Measurements from ENCODE around the gene ZNF765. TPM values are rescaled to one million over a fixed set of nuclear protein-coding genes. Genes with fewer than 3 reads are reported as not detected.
"Not testable (repeated sequence)": the region's sequence is repeated elsewhere in the genome, so short reads cannot be mapped to it uniquely, and the experiment has no call there.

The ZNF765 gene
- polyA plus RNA-seq, 4 donors = 3.2 to 13.4 (median 3.5) TPM

DNA sequence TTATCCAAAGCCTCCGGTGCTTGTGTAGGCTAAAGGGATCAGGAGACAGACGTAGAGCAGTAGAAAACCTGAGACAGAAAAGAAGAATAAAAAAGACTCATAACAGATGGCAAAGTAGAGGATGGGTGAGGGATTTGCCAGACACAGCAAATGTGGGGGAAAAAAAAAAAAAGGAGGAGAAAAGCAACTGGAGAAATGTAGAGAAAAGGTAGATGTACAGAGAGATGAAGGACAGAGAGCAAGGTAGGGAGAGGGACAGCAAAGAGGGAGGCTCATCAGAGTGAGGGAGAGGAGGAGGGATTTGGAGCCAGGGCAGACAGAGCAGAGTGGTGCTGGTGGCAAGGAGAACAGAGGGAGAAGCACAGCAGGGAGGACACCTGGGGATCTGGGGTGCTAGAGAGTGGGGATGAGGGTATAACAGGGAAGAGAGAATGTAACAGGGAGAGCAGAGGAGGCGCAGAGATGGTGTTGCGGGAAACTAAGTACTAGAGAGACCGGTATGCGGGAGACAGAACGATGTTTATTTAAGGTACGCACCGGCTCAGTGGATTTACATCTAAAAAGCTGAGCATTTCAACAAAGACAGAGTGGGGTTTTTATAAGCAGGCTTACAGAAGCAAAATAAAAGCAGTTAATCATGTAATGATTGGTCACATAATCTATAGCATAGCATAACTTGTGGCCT is 1.0 kb downstream of the ZNF765 start:
- peak in 1 of 2 donors; percentile 1 for DNase-seq
- Histone ChIP-seq H3K4me3 (ENCODE audit: low read depth in 1 of 3, low read length in 3 of 3) (peak overlapping the region; percentile 76 to 86 (median 83)), H3K27ac (ENCODE audit: low read depth in 1 of 3, low read length in 2 of 3) (peak overlapping the region in 1 of 3 donors; percentile 91), H3K9me3 (ENCODE audit: control insufficient read depth in 2 of 2, insufficient read depth in 1 of 2, low read depth in 1 of 2, low read length in 1 of 2) (peaks cover 3 to 26% of the 10 kb centered on the region in 2 donors), H3K36me3 (ENCODE audit: control insufficient read depth in 3 of 3, insufficient read depth in 2 of 3, low read depth in 1 of 3, low read length in 3 of 3) (peaks cover 7 to 20% (median 16%) of the 10 kb centered on the region in 3 donors)
- H3K4me1 ChIP-seq (ENCODE audit: control insufficient read depth in 3 of 3, insufficient read depth in 2 of 3, low read depth in 1 of 3, low read length in 2 of 3); H3K27me3 ChIP-seq (ENCODE audit: control insufficient read depth in 3 of 3, insufficient read depth in 3 of 3, low read length in 3 of 3); FAIRE-seq: not testable (repeated sequence)
- WGBS, 3 donors = 9 to 27% (median 17%) methylated on average over 9 of the region's 9 CpGs

GRCh38 chr19:53396525-53396868 is 1.5 kb downstream of the ZNF765 start:
- no peak for FAIRE-seq

DNA sequence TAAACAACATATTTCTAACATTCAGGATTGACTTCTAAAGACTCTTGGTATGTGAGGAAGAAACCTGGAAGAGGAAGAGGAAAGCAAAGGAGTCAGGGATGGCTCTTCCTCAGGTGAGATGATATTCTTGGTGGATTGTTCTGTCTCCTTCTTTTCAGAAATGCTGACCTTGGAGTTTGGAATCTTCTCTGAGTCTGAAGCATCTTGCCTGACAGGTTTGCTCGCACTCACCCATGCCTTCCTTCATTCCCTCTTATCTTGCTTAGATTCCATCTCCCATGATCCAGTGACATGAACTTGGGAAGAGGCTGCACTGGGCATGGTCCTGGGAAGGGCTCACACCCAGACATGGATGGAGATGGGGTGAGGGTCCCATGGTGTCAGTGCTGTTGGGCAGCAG is 3.0 kb downstream of the ZNF765 start:
- H3K27ac ChIP-seq (ENCODE audit: low read depth in 1 of 3, low read length in 2 of 3); DNase-seq; H3K4me1 ChIP-seq (ENCODE audit: control insufficient read depth in 3 of 3, insufficient read depth in 2 of 3, low read depth in 1 of 3, low read length in 2 of 3); FAIRE-seq; H3K4me3 ChIP-seq (ENCODE audit: low read depth in 1 of 3, low read length in 3 of 3); H3K27me3 ChIP-seq (ENCODE audit: control insufficient read depth in 3 of 3, insufficient read depth in 3 of 3, low read length in 3 of 3): not testable (repeated sequence)
- Histone ChIP-seq H3K9me3 (ENCODE audit: control insufficient read depth in 2 of 2, insufficient read depth in 1 of 2, low read depth in 1 of 2, low read length in 1 of 2) (peaks cover 3 to 22% of the 10 kb centered on the region in 2 donors), H3K36me3 (ENCODE audit: control insufficient read depth in 3 of 3, insufficient read depth in 2 of 3, low read depth in 1 of 3, low read length in 3 of 3) (peaks cover 12 to 34% (median 23%) of the 10 kb centered on the region in 3 donors)
- 73 to 94% (median 91%) methylated on average over 1 of the region's 1 CpG for WGBS, 3 donors

More at GRCh38 chr19:53396525-53396868, 1.5 kb downstream of the ZNF765 start:
- no peak overlapping the region for H3K27ac ChIP-seq (ENCODE audit: low read depth in 1 of 3, low read length in 2 of 3)
- WGBS, 3 donors = 11 to 25% (median 14%) methylated on average over 1 of the region's 1 CpG
- peaks cover 7 to 23% (median 17%) of the 10 kb centered on the region in 3 donors for H3K36me3 ChIP-seq (ENCODE audit: control insufficient read depth in 3 of 3, insufficient read depth in 2 of 3, low read depth in 1 of 3, low read length in 3 of 3)
- peaks cover 3 to 24% of the 10 kb centered on the region in 2 donors for H3K9me3 ChIP-seq (ENCODE audit: control insufficient read depth in 2 of 2, insufficient read depth in 1 of 2, low read depth in 1 of 2, low read length in 1 of 2)
- H3K4me1 ChIP-seq (ENCODE audit: control insufficient read depth in 3 of 3, insufficient read depth in 2 of 3, low read depth in 1 of 3, low read length in 2 of 3) = peaks cover 0 to 3% (median 0%) of the 10 kb centered on the region in 3 donors
- no peaks in the 10 kb centered on the region for H3K27me3 ChIP-seq (ENCODE audit: control insufficient read depth in 3 of 3, insufficient read depth in 3 of 3, low read length in 3 of 3)
- no peak overlapping the region for H3K4me3 ChIP-seq (ENCODE audit: low read depth in 1 of 3, low read length in 3 of 3)
- no peak for DNase-seq

- H3K36me3 ChIP-seq (ENCODE audit: control insufficient read depth in 3 of 3, insufficient read depth in 2 of 3, low read depth in 1 of 3, low read length in 3 of 3) = peaks cover 12 to 26% (median 13%) of the 10 kb centered on the region in 3 donors
- H3K9me3 ChIP-seq (ENCODE audit: control insufficient read depth in 2 of 2, insufficient read depth in 1 of 2, low read depth in 1 of 2, low read length in 1 of 2) = peaks cover 3 to 57% of the 10 kb centered on the region in 2 donors
- no peaks in the 10 kb centered on the region for H3K27me3 ChIP-seq (ENCODE audit: control insufficient read depth in 3 of 3, insufficient read depth in 3 of 3, low read length in 3 of 3)
- no peak overlapping the region for H3K27ac ChIP-seq (ENCODE audit: low read depth in 1 of 3, low read length in 2 of 3)
- H3K4me3 ChIP-seq (ENCODE audit: low read depth in 1 of 3, low read length in 3 of 3) = no peak overlapping the region
- WGBS, 3 donors = 91 to 92% (median 92%) methylated on average over 7 of the region's 7 CpGs
- no peak for FAIRE-seq
- DNase-seq = no peak
- H3K4me1 ChIP-seq (ENCODE audit: control insufficient read depth in 3 of 3, insufficient read depth in 2 of 3, low read depth in 1 of 3, low read length in 2 of 3) = no peaks in the 10 kb centered on the region
Measured at GRCh38 chr19:53409505-53410204, 14.7 kb downstream of the ZNF765 start.

DNA sequence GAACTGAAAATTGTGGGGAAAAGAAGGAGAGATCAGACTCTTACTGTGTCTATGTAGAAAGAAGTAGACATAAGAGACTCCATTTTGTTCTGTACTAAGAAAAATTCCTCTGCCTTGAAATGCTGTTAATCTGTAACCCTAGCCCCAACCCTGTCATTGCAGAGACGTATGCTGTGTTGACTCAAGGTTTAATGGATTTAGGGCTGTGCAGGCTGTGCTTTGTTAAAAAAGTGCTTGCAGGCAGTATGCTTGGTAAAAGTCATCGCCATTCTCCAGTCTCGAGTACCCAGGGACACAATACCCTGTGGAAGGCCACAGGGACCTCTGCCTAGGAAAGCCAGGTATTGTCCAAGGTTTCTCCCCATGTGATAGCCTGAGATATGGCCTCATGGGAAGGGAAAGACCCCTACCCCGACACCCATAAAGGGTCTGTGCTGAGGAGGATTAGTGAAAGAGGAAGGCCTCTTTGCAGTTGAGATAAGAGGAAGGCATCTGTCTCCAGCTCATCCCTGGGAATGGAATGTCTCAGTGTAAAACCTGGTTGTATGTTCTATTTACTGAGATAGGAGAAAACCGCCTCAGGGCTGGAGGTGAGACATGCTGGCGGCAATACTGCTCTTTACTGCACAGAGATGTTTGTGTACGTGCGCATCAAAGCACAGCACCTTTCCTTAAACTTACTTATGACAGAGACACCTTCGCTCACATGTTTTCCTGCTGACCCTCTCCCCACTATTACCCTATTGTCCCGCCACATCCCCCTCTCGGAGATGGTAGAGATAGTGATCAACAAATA is 25.8 kb downstream of the ZNF765 start:
- FAIRE-seq = not testable (repeated sequence)
- 60 to 69% (median 64%) methylated on average over 11 of the region's 11 CpGs for WGBS, 3 donors

DNA sequence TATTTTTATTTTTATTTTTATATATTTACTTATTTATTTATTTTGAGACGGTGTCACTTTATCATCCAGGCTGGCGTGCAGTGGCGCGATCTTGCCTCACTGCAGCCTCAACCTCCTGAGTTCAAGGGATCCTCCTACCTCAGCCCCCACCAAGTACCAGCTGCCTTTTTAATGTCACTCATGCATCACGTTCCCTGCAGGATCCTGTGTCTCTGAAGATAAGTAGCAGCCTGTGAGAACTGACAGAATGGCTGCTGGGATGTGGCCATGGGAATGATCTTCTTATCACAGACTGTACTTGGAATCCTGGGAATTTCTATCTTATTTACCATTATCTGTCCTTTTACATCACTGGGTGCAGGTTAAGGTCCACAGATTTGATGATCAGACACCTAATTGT is 27.6 kb downstream of the ZNF765 start:
- H3K9me3 ChIP-seq (ENCODE audit: control insufficient read depth in 2 of 2, insufficient read depth in 1 of 2, low read depth in 1 of 2, low read length in 1 of 2) = peaks cover 0 to 5% of the 10 kb centered on the region in 2 donors
- 84 to 89% (median 84%) methylated on average over 5 of the region's 5 CpGs for WGBS, 3 donors
- no peak for DNase-seq
- H3K27ac ChIP-seq (ENCODE audit: low read depth in 1 of 3, low read length in 2 of 3) = no peak overlapping the region
- H3K4me1 ChIP-seq (ENCODE audit: control insufficient read depth in 3 of 3, insufficient read depth in 2 of 3, low read depth in 1 of 3, low read length in 2 of 3) = no peaks in the 10 kb centered on the region
- H3K27me3 ChIP-seq (ENCODE audit: control insufficient read depth in 3 of 3, insufficient read depth in 3 of 3, low read length in 3 of 3) = no peaks in the 10 kb centered on the region
- no peak for FAIRE-seq
- no peak overlapping the region for H3K4me3 ChIP-seq (ENCODE audit: low read depth in 1 of 3, low read length in 3 of 3)
- H3K36me3 ChIP-seq (ENCODE audit: control insufficient read depth in 3 of 3, insufficient read depth in 2 of 3, low read depth in 1 of 3, low read length in 3 of 3) = no peaks in the 10 kb centered on the region

More for the DNA sequence above, 25.8 kb downstream of the ZNF765 start:
- not testable (repeated sequence) for H3K27ac ChIP-seq (ENCODE audit: low read depth in 1 of 3, low read length in 2 of 3); H3K27me3 ChIP-seq (ENCODE audit: control insufficient read depth in 3 of 3, insufficient read depth in 3 of 3, low read length in 3 of 3); H3K36me3 ChIP-seq (ENCODE audit: control insufficient read depth in 3 of 3, insufficient read depth in 2 of 3, low read depth in 1 of 3, low read length in 3 of 3); H3K4me3 ChIP-seq (ENCODE audit: low read depth in 1 of 3, low read length in 3 of 3); H3K4me1 ChIP-seq (ENCODE audit: control insufficient read depth in 3 of 3, insufficient read depth in 2 of 3, low read depth in 1 of 3, low read length in 2 of 3); H3K9me3 ChIP-seq (ENCODE audit: control insufficient read depth in 2 of 2, insufficient read depth in 1 of 2, low read depth in 1 of 2, low read length in 1 of 2)
- DNase-seq = peak in 1 of 2 donors; percentile 20

GRCh38 chr19:53423074-53423473 is 28.1 kb downstream of the ZNF765 start:
- FAIRE-seq; H3K27me3 ChIP-seq (ENCODE audit: control insufficient read depth in 3 of 3, insufficient read depth in 3 of 3, low read length in 3 of 3); DNase-seq; H3K36me3 ChIP-seq (ENCODE audit: control insufficient read depth in 3 of 3, insufficient read depth in 2 of 3, low read depth in 1 of 3, low read length in 3 of 3); H3K27ac ChIP-seq (ENCODE audit: low read depth in 1 of 3, low read length in 2 of 3); H3K9me3 ChIP-seq (ENCODE audit: control insufficient read depth in 2 of 2, insufficient read depth in 1 of 2, low read depth in 1 of 2, low read length in 1 of 2); H3K4me1 ChIP-seq (ENCODE audit: control insufficient read depth in 3 of 3, insufficient read depth in 2 of 3, low read depth in 1 of 3, low read length in 2 of 3); H3K4me3 ChIP-seq (ENCODE audit: low read depth in 1 of 3, low read length in 3 of 3): not testable (repeated sequence)
- WGBS, 3 donors = 17 to 41% (median 33%) methylated on average over 4 to 11 of the region's 13 CpGs

GRCh38 chr19:53423680-53424079 is 28.7 kb downstream of the ZNF765 start:
- 51 to 69% (median 65%) methylated on average over 7 to 8 of the region's 8 CpGs for WGBS, 3 donors
- not testable (repeated sequence) for H3K27ac ChIP-seq (ENCODE audit: low read depth in 1 of 3, low read length in 2 of 3); H3K4me1 ChIP-seq (ENCODE audit: control insufficient read depth in 3 of 3, insufficient read depth in 2 of 3, low read depth in 1 of 3, low read length in 2 of 3); H3K36me3 ChIP-seq (ENCODE audit: control insufficient read depth in 3 of 3, insufficient read depth in 2 of 3, low read depth in 1 of 3, low read length in 3 of 3); H3K27me3 ChIP-seq (ENCODE audit: control insufficient read depth in 3 of 3, insufficient read depth in 3 of 3, low read length in 3 of 3); H3K4me3 ChIP-seq (ENCODE audit: low read depth in 1 of 3, low read length in 3 of 3); FAIRE-seq; H3K9me3 ChIP-seq (ENCODE audit: control insufficient read depth in 2 of 2, insufficient read depth in 1 of 2, low read depth in 1 of 2, low read length in 1 of 2)
- peak in 1 of 2 donors; percentile 33 for DNase-seq
